Measurements from ENCODE around the gene MED14. TPM values are rescaled to one million over a fixed set of nuclear protein-coding genes. Genes with fewer than 3 reads are reported as not detected.
A peak's percentile ranks its signal among the peaks of the same experiment; 100 is the strongest.

Gene MED14
- total RNA-seq, 3 donors from 2014 or later, result 19.6 to 30.8 (median 26.4) TPM

GRCh38 chrX:40663078-40663740 is 72.1 kb downstream of the MED14 start:
- Mint-ChIP-seq H3K36me3 (ENCODE audit: insufficient read depth) (peaks cover 16% of the 10 kb centered on the region), H3K4me1 (ENCODE audit: low read depth) (peaks cover 4% of the 10 kb centered on the region), H3K27me3 (ENCODE audit: low read depth) (no peaks in the 10 kb centered on the region), H3K9me3 (no peaks in the 10 kb centered on the region), H3K4me3 (no peak overlapping the region)
- DNase-seq (no peak), ATAC-seq (no peak)

GRCh38 chrX:40661489-40661888 is 73.9 kb downstream of the MED14 start:
- H3K9me3 Mint-ChIP-seq, result no peaks in the 10 kb centered on the region
- H3K27me3 Mint-ChIP-seq (ENCODE audit: low read depth), result no peaks in the 10 kb centered on the region
- H3K4me1 Mint-ChIP-seq (ENCODE audit: low read depth), result peaks cover 4% of the 10 kb centered on the region
- ATAC-seq, result no peak
- H3K4me3 Mint-ChIP-seq, result no peak overlapping the region
- peaks cover 7% of the 10 kb centered on the region for H3K36me3 Mint-ChIP-seq (ENCODE audit: insufficient read depth)
- no peak for DNase-seq

- peaks cover 7% of the 10 kb centered on the region for H3K36me3 Mint-ChIP-seq (ENCODE audit: insufficient read depth)
- H3K9me3 Mint-ChIP-seq, result no peaks in the 10 kb centered on the region
- DNase-seq (no peak), ATAC-seq (no peak)
- H3K4me1 Mint-ChIP-seq (ENCODE audit: low read depth), result peaks cover 4% of the 10 kb centered on the region
- H3K4me3 Mint-ChIP-seq, result no peak overlapping the region
- H3K27me3 Mint-ChIP-seq (ENCODE audit: low read depth), result no peaks in the 10 kb centered on the region
Measured at GRCh38 chrX:40660381-40660780, 75.0 kb downstream of the MED14 start.

- no peaks in the 10 kb centered on the region for H3K27me3 Mint-ChIP-seq (ENCODE audit: low read depth)
- H3K36me3 Mint-ChIP-seq (ENCODE audit: insufficient read depth), result peaks cover 5% of the 10 kb centered on the region
- no peaks in the 10 kb centered on the region for H3K9me3 Mint-ChIP-seq
- DNase-seq (no peak), ATAC-seq (no peak)
- no peaks in the 10 kb centered on the region for H3K4me1 Mint-ChIP-seq (ENCODE audit: low read depth)
- H3K4me3 Mint-ChIP-seq, result no peak overlapping the region
Measured at GRCh38 chrX:40653535-40653934, 81.8 kb downstream of the MED14 start.

GRCh38 chrX:40652664-40653063 is 82.7 kb downstream of the MED14 start:
- DNase-seq, result no peak
- H3K27me3 Mint-ChIP-seq (ENCODE audit: low read depth), result no peaks in the 10 kb centered on the region
- no peak for ATAC-seq
- H3K9me3 Mint-ChIP-seq, result no peaks in the 10 kb centered on the region
- H3K4me3 Mint-ChIP-seq, result no peak overlapping the region
- peaks cover 5% of the 10 kb centered on the region for H3K36me3 Mint-ChIP-seq (ENCODE audit: insufficient read depth)
- peaks cover 2% of the 10 kb centered on the region for H3K4me1 Mint-ChIP-seq (ENCODE audit: low read depth)

GRCh38 chrX:40651620-40652223 is 83.6 kb downstream of the MED14 start:
- H3K4me1 Mint-ChIP-seq (ENCODE audit: low read depth), result peaks cover 3% of the 10 kb centered on the region
- H3K4me3 Mint-ChIP-seq, result no peak overlapping the region
- DNase-seq, result peak; percentile 78
- no peaks in the 10 kb centered on the region for H3K27me3 Mint-ChIP-seq (ENCODE audit: low read depth)
- no peaks in the 10 kb centered on the region for H3K9me3 Mint-ChIP-seq
- H3K36me3 Mint-ChIP-seq (ENCODE audit: insufficient read depth), result peaks cover 5% of the 10 kb centered on the region
- no peak for ATAC-seq

GRCh38 chrX:40647307-40648197 is 87.8 kb downstream of the MED14 start, which contains the start of gene CXorf38:
TSS of gene CXorf38 (minus strand) at chrX:40647561. CDS start at chrX:40647520, 41 bp downstream.
- ATAC-seq, result peak; percentile 83
- Mint-ChIP-seq H3K4me1 (ENCODE audit: low read depth) (peaks cover 23% of the 10 kb centered on the region), H3K9me3 (no peaks in the 10 kb centered on the region)

GRCh38 chrX:40646489-40647306 is 88.6 kb downstream of the MED14 start:
- Mint-ChIP-seq H3K4me1 (ENCODE audit: low read depth) (peaks cover 31% of the 10 kb centered on the region), H3K4me3 (peak overlapping the region; percentile 97), H3K36me3 (ENCODE audit: insufficient read depth) (peaks cover 7% of the 10 kb centered on the region), H3K9me3 (no peaks in the 10 kb centered on the region), H3K27me3 (ENCODE audit: low read depth) (no peaks in the 10 kb centered on the region)
- ATAC-seq (peak; percentile 36 to 44), DNase-seq (peak; percentile 18)

More at GRCh38 chrX:40647307-40648197, 87.8 kb downstream of the MED14 start, which contains the start of gene CXorf38:
- Mint-ChIP-seq H3K36me3 (ENCODE audit: insufficient read depth) (peaks cover 4% of the 10 kb centered on the region), H3K4me3 (peak within 1 kb of the TSS; percentile 97), H3K27me3 (ENCODE audit: low read depth) (no peaks in the 10 kb centered on the region)
- peak; percentile 97 for DNase-seq

GRCh38 chrX:40644821-40645358 is 90.5 kb downstream of the MED14 start:
- Mint-ChIP-seq H3K4me3 (peak overlapping the region; percentile 87), H3K36me3 (ENCODE audit: insufficient read depth) (peaks cover 5% of the 10 kb centered on the region), H3K9me3 (no peaks in the 10 kb centered on the region), H3K4me1 (ENCODE audit: low read depth) (peaks cover 31% of the 10 kb centered on the region), H3K27me3 (ENCODE audit: low read depth) (no peaks in the 10 kb centered on the region)
- peak; percentile 19 to 20 for ATAC-seq
- peak; percentile 19 for DNase-seq

GRCh38 chrX:40644176-40644575 is 91.2 kb downstream of the MED14 start:
- Mint-ChIP-seq H3K4me3 (peak overlapping the region; percentile 87), H3K27me3 (ENCODE audit: low read depth) (no peaks in the 10 kb centered on the region), H3K4me1 (ENCODE audit: low read depth) (peaks cover 31% of the 10 kb centered on the region), H3K9me3 (no peaks in the 10 kb centered on the region), H3K36me3 (ENCODE audit: insufficient read depth) (peaks cover 5% of the 10 kb centered on the region)
- ATAC-seq, result no peak
- DNase-seq, result no peak

- no peak for ATAC-seq
- DNase-seq, result no peak
- no peak overlapping the region for H3K4me3 Mint-ChIP-seq
- no peaks in the 10 kb centered on the region for H3K9me3 Mint-ChIP-seq
- H3K27me3 Mint-ChIP-seq (ENCODE audit: low read depth), result no peaks in the 10 kb centered on the region
- H3K36me3 Mint-ChIP-seq (ENCODE audit: insufficient read depth), result peaks cover 27% of the 10 kb centered on the region
- H3K4me1 Mint-ChIP-seq (ENCODE audit: low read depth), result peaks cover 29% of the 10 kb centered on the region
Measured at GRCh38 chrX:40637687-40638086, 97.7 kb downstream of the MED14 start.

GRCh38 chrX:40632199-40632598 is 103.1 kb downstream of the MED14 start:
- Mint-ChIP-seq H3K4me1 (ENCODE audit: low read depth) (peaks cover 11% of the 10 kb centered on the region), H3K36me3 (ENCODE audit: insufficient read depth) (peaks cover 28% of the 10 kb centered on the region), H3K9me3 (no peaks in the 10 kb centered on the region), H3K27me3 (ENCODE audit: low read depth) (no peaks in the 10 kb centered on the region), H3K4me3 (no peak overlapping the region)
- DNase-seq (no peak), ATAC-seq (no peak)

- H3K36me3 Mint-ChIP-seq (ENCODE audit: insufficient read depth), result peaks cover 13% of the 10 kb centered on the region
- no peak overlapping the region for H3K4me3 Mint-ChIP-seq
- DNase-seq, result no peak
- ATAC-seq, result no peak
- H3K4me1 Mint-ChIP-seq (ENCODE audit: low read depth), result peaks cover 6% of the 10 kb centered on the region
- H3K9me3 Mint-ChIP-seq, result no peaks in the 10 kb centered on the region
- H3K27me3 Mint-ChIP-seq (ENCODE audit: low read depth), result no peaks in the 10 kb centered on the region
Measured at GRCh38 chrX:40628506-40628905, 106.8 kb downstream of the MED14 start.

Measured in activated T-cell treated with anti-CD3 and anti-CD28 coated beads, Interleukin-2, amount 50 U/mL, for 4 hours (primary cell).